Calu3 (cell line): ENCODE results near the gene MYLIP. TPM values are rescaled to one million over a fixed set of nuclear protein-coding genes. Genes with fewer than 3 reads are reported as not detected.
A peak's percentile ranks its signal among the peaks of the same experiment; 100 is the strongest.

Experiments
- BruUV-seq: library from RNA; stranded (reverse); fragments of 400-500 nt; replicated peaks from 2 replicates; lab custom pipeline; 2021; lab: Mats Ljungman, UMichigan
- CTCF ChIA-PET: fragments of 300-600 bp; sonication (Branson Sonifier 250); formaldehyde crosslinking; loops from one replicate; lab custom pipeline; 2022; ENCODE audit warnings: antibody characterized with exemption; lab: Charles Lee
- DNase-seq: peaks from one replicate; pipeline ENCODE4 v3.0.0; 2022
- H3K27ac Mint-ChIP-seq: one replicate; pipeline ENCODE4 v1.8.0; 2022; ENCODE audit warnings: mixed read lengths; ENCODE audit not compliant: unreplicated experiment
- H3K27me3 Mint-ChIP-seq: one replicate; pipeline ENCODE4 v1.8.0; 2022; ENCODE audit warnings: mixed read lengths; ENCODE audit not compliant: unreplicated experiment
- H3K36me3 Mint-ChIP-seq: one replicate; pipeline ENCODE4 v1.8.0; 2022; ENCODE audit warnings: mild to moderate bottlenecking, moderate library complexity, mixed read lengths; ENCODE audit not compliant: insufficient read depth, unreplicated experiment
- H3K4me1 Mint-ChIP-seq: one replicate; pipeline ENCODE4 v1.8.0; 2022; ENCODE audit warnings: mild to moderate bottlenecking, low read depth, mixed read lengths; ENCODE audit not compliant: unreplicated experiment
- H3K4me3 Mint-ChIP-seq: one replicate; pipeline ENCODE4 v1.8.0; 2022; ENCODE audit warnings: mild to moderate bottlenecking, low read depth, moderate library complexity, mixed read lengths; ENCODE audit not compliant: unreplicated experiment
- H3K9me3 Mint-ChIP-seq: one replicate; pipeline ENCODE4 v1.8.0; 2022; ENCODE audit warnings: low read depth, mixed read lengths; ENCODE audit not compliant: unreplicated experiment
- intact Hi-C: fragments of 100-400 bp; cut with micrococcal nuclease; formaldehyde crosslinking; loops from one replicate; pipeline ENCODE4 v1.10.0; 2022; ENCODE audit not compliant: unreplicated experiment
- total RNA-seq: library from RNA; stranded (reverse); gene quantifications from 2 replicates; pipeline ENCODE4 v1.2.3, GENCODE V29; 2022
- TF ChIP-seq, protein P1 (sequence below): fragments of 200-600 bp; IDR thresholded peaks from one replicate; pipeline ENCODE4 v1.8.0; 2022; ENCODE audit warnings: antibody characterized with exemption; ENCODE audit not compliant: unreplicated experiment

Gene MYLIP
- total RNA-seq, 1 experiment from 2014 or later: 8.1 TPM

DNA sequence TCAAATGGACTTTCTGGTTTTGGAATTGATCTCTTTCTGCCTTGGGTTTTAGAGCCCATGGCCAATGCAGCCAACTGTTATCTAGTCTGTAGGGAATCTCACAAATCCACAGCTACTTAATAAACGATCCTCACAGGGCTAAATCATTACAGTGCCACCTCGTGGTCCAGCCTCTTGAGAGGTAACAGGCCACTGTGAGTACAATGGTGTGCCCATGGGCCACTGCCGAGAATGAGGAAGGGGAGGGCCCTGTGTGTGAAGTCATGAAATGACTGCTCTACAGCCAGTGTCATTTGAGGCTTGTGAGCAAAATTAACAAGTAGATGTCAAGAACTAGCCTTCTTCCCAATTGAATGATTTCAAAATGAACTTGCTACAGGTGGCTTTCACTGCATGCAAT lies 55.2 kb downstream of the MYLIP start:
- intact Hi-C loops: loop anchor here (2.0 to 5.0 kb wide), 2 partner anchors 277 to 493 kb away; no protein-coding TSS in a partner anchor
- CTCF ChIA-PET: interaction anchor here (0.5 to 2.4 kb wide), 4 partner anchors 22 to 492 kb away, joined by 4 to 21 read pairs (median 6); partner anchors contain the start of gene GMPR
- H3K4me1 Mint-ChIP-seq: peaks cover 7% of the 10 kb centered on the region
- TF ChIP-seq, protein P1, sequence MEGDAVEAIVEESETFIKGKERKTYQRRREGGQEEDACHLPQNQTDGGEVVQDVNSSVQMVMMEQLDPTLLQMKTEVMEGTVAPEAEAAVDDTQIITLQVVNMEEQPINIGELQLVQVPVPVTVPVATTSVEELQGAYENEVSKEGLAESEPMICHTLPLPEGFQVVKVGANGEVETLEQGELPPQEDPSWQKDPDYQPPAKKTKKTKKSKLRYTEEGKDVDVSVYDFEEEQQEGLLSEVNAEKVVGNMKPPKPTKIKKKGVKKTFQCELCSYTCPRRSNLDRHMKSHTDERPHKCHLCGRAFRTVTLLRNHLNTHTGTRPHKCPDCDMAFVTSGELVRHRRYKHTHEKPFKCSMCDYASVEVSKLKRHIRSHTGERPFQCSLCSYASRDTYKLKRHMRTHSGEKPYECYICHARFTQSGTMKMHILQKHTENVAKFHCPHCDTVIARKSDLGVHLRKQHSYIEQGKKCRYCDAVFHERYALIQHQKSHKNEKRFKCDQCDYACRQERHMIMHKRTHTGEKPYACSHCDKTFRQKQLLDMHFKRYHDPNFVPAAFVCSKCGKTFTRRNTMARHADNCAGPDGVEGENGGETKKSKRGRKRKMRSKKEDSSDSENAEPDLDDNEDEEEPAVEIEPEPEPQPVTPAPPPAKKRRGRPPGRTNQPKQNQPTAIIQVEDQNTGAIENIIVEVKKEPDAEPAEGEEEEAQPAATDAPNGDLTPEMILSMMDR: no peak
- no peak overlapping the region for H3K27ac Mint-ChIP-seq
- no peaks in the 10 kb centered on the region for H3K9me3 Mint-ChIP-seq
- peak; percentile 52 for DNase-seq
- H3K36me3 Mint-ChIP-seq: no peaks in the 10 kb centered on the region
- no peaks in the 10 kb centered on the region for H3K27me3 Mint-ChIP-seq
- BruUV-seq: no TSS peak
- H3K4me3 Mint-ChIP-seq: no peak overlapping the region

DNA sequence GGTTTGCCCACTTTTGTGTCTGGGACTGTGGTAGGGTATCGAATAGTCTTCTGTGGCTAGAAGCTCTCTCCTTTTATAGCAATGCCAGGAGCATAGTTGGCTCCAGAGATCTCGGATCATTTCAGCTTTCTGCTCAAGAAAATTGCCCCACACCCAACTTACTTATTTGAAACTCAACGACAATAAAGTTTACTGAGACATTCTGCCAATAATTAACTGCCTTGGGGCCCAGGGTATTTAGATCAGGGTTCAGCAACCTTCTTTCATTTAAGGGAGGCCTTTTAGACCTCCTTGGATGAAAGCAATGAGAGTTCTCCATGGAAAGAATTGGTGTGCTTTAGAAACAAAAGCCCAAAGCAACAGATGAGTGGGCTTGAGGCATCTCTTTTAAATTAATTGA lies 55.7 kb downstream of the MYLIP start:
- intact Hi-C loops: loop anchor here (2.0 to 5.0 kb wide), 2 partner anchors 277 to 494 kb away; no protein-coding TSS in a partner anchor

DNA sequence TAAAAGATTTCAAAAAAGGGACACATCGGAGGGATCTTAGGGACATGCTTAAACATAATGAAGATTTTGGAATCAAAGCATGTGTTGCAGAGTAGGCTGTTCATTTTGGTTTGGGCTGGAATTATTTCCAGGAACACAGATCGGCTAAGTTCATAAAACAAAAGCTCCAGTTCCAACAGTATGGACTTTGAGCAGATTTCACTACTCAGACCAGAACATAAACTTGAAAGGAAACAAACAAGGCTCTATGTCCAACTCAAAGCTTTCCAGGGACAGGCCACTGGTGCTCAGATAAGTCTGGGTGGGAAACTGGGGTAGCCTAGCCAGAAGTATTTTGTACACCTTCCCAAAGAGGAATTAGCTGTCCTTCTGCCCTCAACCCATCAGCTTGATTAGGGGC lies 58.3 kb downstream of the MYLIP start:
- Mint-ChIP-seq H3K27me3 (no peaks in the 10 kb centered on the region), H3K36me3 (no peaks in the 10 kb centered on the region), H3K4me1 (peaks cover 7% of the 10 kb centered on the region), H3K9me3 (no peaks in the 10 kb centered on the region), H3K27ac (no peak overlapping the region), H3K4me3 (no peak overlapping the region)
- CTCF ChIA-PET: interaction anchor here (0.7 kb wide), 1 partner anchor 19 kb away, joined by 3 read pairs; no protein-coding TSS in a partner anchor
- DNase-seq: no peak
- BruUV-seq: no TSS peak
- intact Hi-C loops: no loop called here
- TF ChIP-seq, protein P1: no peak

More for the DNA sequence above, 55.7 kb downstream of the MYLIP start:
- BruUV-seq: no TSS peak
- H3K4me3 Mint-ChIP-seq: no peak overlapping the region
- H3K36me3 Mint-ChIP-seq: no peaks in the 10 kb centered on the region
- no peak overlapping the region for H3K27ac Mint-ChIP-seq
- TF ChIP-seq, protein P1: no peak
- H3K27me3 Mint-ChIP-seq: no peaks in the 10 kb centered on the region
- DNase-seq: no peak
- CTCF ChIA-PET: interaction anchor here (2.4 kb wide), 1 partner anchor 493 kb away, joined by 21 read pairs; no protein-coding TSS in a partner anchor
- H3K9me3 Mint-ChIP-seq: no peaks in the 10 kb centered on the region
- H3K4me1 Mint-ChIP-seq: peaks cover 7% of the 10 kb centered on the region

DNA sequence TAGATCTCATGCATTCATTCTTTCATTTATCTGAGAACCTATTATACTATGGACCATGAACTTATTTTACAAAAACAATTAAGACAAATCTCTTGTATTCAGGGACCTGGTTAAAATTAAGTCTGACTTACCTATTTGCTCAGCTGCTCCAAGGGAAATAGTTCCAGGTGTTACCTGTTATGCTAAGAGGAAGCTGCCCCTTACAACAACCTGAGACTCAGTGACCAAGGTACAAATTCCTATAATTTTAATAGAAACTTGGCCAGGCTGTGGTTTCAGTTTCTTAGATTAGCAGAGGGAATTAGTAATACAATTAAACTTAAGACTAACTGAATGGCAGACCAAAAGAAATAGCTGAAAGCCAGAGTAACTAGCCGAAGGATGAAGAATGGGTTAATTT lies 61.3 kb downstream of the MYLIP start:
- Mint-ChIP-seq H3K27ac (no peak overlapping the region), H3K4me3 (no peak overlapping the region), H3K4me1 (no peaks in the 10 kb centered on the region), H3K27me3 (no peaks in the 10 kb centered on the region), H3K36me3 (no peaks in the 10 kb centered on the region), H3K9me3 (no peaks in the 10 kb centered on the region)
- CTCF ChIA-PET: interaction anchor here (1.1 to 1.3 kb wide), 2 partner anchors 16 to 54 kb away, joined by 3 read pairs; no protein-coding TSS in a partner anchor
- no peak for DNase-seq
- no TSS peak for BruUV-seq
- intact Hi-C loops: no loop called here
- TF ChIP-seq, protein P1: no peak
